DND-41 (cell line): ENCODE measurements around the gene ANKRD40CL.

Experiments
- EZH2 ChIP-seq: IDR thresholded peaks from 3 replicates; pipeline ENCODE4 v1.6.1; 2012; ENCODE audit warnings: borderline replicate concordance, low read depth, mild to moderate bottlenecking, moderate library complexity, low read length, inconsistent platforms; ENCODE audit not compliant: severe bottlenecking
- TF ChIP-seq, protein P1 (sequence below): IDR thresholded peaks from 2 replicates; pipeline ENCODE4 v1.5.1; 2012; ENCODE audit warnings: borderline replicate concordance, low read length, moderate library complexity, mild to moderate bottlenecking; ENCODE audit not compliant: poor library complexity, severe bottlenecking; ENCODE audit errors: extremely low read depth

- TF ChIP-seq EZH2: no peak
- TF ChIP-seq, protein P1, sequence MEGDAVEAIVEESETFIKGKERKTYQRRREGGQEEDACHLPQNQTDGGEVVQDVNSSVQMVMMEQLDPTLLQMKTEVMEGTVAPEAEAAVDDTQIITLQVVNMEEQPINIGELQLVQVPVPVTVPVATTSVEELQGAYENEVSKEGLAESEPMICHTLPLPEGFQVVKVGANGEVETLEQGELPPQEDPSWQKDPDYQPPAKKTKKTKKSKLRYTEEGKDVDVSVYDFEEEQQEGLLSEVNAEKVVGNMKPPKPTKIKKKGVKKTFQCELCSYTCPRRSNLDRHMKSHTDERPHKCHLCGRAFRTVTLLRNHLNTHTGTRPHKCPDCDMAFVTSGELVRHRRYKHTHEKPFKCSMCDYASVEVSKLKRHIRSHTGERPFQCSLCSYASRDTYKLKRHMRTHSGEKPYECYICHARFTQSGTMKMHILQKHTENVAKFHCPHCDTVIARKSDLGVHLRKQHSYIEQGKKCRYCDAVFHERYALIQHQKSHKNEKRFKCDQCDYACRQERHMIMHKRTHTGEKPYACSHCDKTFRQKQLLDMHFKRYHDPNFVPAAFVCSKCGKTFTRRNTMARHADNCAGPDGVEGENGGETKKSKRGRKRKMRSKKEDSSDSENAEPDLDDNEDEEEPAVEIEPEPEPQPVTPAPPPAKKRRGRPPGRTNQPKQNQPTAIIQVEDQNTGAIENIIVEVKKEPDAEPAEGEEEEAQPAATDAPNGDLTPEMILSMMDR: no peak
These were observed 27.0 kb upstream of the ANKRD40CL start for GRCh38 chr17:50794361-50794760.
